ENCODE measurements around the gene SLC25A19. TPM values are rescaled to one million over a fixed set of nuclear protein-coding genes. Genes with fewer than 3 reads are reported as not detected.
"Not testable (repeated sequence)": the region's sequence is repeated elsewhere in the genome, so short reads cannot be mapped to it uniquely, and the experiment has no call there.

The SLC25A19 gene
- total RNA-seq, 1 experiment from 2014 or later, result 8.7 TPM

DNA sequence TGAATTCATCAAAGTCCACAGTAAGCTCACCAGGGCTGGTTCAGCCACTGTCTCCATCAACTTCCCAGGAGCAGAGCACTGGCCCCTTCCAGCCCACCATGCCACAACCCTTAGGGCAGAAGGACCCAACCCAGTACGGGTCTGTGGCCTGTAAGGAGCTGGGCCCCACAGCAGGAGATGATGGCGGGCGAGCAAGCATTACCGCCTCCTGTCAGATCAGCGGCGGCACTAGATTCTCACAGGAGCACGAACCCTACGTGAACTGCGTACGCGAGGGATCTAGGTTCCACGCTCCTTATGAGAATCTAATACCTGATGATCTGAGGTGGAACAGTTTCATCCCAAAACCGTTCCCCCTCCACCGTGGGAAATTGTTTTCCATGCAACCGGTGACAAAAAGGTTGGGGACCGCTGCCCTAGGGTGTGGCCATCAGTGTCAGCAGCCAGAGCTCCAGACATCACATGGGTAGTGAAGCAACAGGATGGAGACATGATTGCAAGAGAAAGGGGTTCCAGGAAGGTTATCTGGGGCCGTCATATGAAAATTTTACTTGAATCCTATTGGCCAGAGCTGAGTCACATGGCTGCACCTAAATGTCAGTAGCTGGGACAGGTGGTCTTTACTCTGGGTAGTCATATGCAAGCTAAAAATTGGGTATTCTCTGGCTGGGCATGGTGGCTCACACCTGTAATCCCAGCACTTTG, 12.4 kb upstream of the SLC25A19 start:
- no peak for DNase-seq (ENCODE audit: low read depth)

DNA sequence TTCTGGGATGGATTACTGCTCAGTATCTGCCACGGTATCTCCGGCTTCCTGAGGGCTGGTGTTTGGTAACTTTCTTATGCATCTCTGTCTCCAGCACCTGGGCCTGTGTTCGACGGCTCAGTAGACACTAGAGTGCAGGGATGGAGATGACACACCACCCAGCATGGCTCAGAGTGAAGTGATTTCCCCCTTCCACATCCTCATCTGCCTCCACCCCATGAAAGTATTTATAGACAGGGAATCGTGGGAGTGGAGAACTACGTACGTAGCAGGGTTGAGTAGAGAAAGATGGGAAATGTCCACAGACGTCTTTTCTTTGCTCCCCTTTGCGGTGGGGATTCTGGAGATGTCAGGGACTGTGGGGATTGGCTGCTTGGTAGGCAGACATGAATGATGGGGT, 11.8 kb upstream of the SLC25A19 start:
- DNase-seq (ENCODE audit: low read depth), result no peak

DNA sequence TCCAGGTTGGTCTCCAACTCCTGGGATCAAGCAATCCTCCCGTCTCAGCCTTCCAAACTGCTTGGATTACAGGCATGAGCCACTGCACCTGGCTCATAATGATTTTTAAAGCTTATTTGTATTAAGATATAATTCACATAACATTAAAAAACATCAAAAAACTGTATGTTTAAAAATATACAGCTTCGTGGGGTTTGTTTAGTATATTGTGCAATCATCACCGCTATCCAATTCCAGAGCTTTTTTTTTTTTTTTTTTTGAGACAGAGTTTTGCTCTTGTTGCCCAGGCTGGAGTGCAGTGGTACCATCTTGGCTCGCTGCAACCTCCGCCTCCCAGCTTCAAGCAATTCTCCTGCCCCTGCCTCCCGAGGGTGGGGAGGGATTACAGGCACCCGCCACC, 11.0 kb upstream of the SLC25A19 start:
- DNase-seq (ENCODE audit: low read depth), result no peak

DNA sequence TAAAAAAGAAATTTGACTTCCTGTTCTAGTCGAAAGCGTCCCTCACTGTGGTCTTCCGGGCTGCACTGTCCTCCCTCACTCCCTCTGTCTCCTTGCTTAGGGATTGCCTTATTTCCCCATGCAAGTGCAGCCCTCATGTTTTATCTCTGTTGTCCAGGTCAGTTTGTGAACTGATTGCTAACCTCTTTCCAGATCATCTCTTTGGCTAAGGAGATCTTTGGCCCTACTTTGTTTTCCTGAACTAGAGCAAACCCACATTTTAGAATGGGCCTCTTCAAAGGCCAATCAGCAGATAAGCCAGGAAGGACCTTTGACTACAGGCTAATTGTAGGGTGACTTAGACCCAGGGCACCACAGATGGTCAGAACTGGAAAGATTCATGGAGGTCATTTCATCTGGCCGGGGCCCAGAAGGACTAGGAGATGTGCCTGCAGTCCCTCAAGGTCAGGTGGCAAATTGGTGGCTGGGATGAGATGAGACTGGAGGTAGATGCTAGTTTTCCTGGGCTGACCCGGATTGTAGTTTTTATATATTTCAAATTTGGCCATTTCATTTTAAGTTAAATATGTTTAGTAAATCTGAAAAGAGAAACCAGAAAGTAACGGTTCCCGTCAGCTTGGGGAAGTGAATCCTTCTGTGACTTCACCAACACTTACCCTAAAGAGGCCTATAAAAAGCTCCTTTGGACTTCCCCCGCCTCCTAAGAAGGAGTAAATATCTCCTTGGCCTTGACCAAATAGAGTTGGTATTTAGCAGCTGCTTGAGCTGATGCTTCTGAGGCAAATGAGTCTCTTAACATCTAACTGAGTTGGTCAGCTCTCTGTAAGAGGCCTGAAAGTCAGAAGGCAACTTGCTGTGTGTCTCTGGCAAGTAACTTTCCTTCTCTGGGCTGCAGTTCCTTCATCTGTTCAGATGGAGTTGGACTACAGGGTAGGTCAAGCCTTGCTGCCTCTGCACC, 6.2 kb upstream of the SLC25A19 start:
- DNase-seq (ENCODE audit: low read depth), result no peak

DNA sequence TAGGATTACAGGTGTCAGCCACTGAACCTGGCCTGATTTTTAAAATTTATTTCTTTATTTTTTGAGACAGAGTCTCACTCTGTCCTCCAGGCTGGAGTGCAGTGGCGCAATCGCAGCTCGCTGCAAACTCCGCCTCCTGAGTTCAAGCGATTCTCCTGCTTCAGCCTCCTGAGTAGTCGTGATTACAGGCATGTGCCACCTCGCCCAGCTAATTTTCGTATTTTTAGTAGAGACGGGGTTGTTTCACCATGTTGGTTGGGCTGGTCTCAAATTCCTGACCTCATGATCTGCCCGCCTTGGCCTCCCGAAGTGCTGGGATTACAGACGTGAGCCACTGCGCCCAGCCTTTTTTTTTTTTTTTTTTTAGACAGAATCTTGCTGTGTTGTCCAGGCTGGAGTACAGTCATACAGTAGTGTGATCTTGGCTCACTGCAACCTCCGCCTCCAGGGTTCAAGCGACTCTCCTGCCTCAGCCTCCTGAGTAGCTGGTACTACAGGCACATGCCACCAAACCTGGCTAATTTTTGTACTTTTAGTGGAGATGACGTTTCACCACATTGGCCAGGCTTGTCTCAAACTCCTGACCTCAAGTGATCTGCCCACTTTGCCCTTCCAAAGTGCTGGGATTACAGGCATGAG, 3.7 kb upstream of the SLC25A19 start:
- not testable (repeated sequence) for DNase-seq (ENCODE audit: low read depth)

DNA sequence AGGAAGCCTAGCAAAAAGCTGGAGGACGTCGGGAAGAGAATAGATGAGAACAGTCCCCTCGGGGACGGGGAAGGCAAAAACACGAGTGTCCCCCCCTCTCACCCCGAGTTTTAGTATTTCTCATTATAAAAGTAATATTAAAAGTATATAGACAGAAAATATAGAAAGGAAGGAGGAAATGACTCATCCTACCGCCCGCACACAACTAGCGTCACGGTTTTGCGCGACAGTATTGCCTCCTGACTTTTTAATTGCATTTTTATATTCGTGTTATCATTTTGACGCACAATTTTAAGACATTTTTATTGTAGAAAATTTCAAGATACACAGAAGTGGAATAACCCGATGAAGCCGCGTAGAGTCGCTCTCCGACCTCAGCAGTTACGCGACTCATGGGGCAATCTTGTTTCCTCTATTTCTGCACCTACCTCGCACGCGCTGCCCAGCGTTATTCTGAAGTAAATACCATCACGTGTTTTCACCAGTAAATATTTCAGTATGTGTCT, 652 bp upstream of the SLC25A19 start:
- peak; percentile 70 for DNase-seq (ENCODE audit: low read depth)

DNA sequence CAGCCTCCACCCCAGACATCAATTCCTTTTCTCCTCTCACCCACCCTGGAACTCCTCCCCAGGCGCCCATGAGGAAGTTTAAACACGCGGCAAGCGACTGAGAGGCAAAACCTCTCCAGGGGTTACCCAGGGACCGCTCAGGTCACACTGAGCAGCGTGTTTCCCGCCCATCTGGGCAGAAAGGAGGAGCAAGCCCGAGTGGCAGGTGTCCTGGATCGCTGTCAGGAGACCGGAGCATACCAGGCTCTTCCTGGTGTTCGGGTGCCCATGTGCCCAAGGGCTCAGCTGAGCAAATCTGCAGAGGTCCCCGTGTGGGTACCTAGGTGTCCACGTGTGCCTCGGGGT, 491 bp downstream of the SLC25A19 start:
- DNase-seq (ENCODE audit: low read depth), result no peak

DNA sequence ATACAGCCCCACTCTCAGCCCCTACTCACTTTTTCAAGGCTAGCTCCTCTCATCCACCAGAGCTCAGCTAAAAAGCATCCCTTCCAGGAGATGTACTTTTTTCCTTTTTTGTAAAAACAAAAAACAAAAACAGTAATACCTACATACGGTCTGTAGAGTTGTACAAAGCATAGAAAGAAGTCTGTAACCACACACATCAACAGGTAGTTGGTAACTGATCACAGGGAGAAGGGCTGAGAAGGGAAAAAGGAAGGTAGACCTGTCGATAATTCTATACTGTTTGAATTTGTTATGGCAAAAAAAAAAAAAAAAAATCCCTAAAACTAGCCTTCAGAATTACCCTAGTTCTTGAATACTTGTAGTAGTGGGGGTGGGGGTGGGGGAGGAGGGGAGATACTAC, 874 bp downstream of the SLC25A19 start:
- no peak for DNase-seq (ENCODE audit: low read depth)

DNA sequence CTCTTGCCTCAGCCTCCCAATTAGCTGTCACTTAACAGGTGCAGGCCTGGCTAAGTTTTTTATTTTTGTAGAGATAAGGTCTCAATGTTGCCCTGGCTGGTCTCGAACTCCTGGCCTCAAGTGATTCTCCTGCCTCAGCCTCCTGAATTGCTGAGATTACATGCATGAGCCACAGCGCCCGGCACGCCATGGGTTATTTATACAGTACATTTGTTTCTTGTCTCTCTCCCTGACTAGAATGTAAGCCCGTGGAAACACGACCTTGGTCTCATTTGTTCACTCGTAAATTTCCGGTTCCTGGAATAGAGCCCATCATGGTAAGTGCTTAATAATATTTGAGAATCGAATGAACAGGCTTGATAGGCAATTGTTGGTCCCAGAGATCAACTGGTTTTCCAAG, 2.0 kb downstream of the SLC25A19 start:
- DNase-seq (ENCODE audit: low read depth), result no peak

DNA sequence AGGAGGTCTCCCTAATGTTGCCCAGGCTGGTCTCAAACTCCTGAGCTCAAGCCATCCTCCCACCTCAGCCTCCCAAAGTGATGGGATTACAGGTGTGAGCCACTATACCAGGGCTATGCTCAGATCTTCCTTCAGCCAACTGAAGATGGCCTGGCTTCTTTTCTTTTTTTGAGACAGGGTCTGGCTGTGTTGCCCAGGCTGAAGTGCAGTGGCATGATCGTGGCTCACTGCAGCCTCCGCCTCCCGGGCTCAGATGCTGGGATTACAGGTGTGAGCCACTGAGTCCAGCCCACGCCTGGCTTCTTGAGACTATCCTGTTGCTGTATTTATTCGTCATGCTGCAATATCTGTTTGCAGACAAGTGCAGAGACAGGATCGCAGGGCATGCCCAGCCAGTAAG, 4.1 kb downstream of the SLC25A19 start:
- no peak for DNase-seq (ENCODE audit: low read depth)

DNA sequence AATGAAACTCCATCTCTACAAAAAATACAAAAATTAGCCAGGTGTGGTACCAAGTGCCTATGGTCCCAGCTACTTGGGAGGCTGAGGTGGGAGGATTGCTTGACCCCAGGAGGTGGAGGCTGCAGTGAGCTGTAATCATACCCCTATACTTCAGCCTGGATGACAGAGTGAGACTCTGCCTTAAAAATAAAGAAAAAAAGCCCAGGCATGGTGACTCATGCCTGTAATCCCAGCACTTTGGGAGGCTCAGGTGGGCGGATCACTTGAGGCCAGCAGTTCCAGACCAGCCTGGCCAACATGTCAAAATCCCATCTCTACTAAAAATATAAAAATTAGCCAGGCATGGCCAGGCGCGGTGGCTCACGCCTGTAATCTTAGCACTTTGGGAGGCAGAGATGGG, 9.0 kb downstream of the SLC25A19 start:
- DNase-seq (ENCODE audit: low read depth), result not testable (repeated sequence)

DNA sequence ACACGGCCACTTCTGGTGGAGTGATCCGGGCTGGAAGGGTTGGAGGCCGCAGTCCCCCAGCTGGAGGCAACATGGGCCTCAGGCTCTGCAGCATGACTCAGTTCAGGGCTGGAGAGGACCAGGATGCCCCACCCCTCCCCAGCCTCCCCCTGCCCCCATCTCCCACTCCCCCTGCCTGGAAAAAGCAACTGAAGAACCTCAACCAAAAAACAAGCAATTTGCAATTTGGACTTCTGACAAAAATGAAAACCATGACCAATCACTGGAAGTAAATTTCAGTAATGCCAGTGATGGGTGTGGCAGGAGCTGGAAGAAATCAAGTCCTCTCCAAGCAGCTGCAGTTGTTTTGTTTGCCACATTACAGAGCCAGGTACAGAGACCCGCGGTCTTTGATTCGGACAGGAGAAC, 11.6 kb downstream of the SLC25A19 start:
- DNase-seq (ENCODE audit: low read depth), result peak; percentile 38

DNA sequence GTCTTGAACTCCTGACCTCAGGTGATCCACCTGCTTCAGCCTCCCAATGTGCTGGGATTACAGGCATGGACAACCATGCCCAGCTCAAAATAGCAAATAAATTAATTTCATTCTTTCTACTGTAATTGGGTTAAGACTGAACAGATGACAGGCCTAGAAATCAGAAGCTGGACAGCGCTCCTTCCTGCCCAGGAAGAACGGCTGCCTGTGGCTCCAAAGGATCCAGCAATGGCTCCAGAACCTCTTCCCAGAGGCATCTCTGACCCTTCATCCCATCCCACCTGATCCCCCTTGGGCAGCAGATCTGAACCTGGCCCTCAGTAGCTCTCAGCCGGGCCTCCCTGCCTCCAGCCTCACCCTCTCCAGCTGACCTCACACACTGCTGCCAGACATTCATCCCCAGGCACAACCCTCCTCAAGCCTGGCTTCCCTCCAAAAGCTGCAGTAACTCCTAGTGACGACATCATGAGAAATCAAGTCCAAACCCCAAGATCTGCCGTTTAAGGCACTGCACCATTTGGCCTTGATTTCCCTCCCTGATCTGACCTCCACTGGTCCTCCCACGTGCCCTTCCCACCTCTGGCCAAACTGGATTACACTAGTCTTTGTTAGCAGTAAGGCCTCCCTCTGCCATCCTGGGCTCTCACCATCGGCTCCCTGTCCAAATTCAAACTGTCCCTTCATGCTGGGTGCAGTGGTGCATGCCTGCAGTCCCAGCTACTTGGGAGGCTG, 15.1 kb downstream of the SLC25A19 start:
- DNase-seq (ENCODE audit: low read depth), result peak; percentile 50

DNA sequence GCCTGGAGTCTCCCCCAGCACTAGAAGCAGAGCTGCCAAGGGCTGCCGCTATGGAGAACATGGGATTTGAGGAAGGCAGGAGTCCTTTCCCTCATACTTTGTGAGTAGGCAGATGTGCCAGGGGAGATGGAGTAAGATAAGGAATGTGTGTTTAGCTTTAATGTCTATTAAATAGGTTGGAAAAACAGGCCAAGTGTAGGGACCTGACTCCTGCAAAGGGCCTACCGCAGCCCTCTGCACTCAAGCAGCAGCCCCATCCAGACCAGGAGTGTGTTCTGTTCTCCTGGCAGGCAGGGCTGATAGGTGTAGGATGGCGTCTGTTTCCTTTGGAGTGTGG, 16.4 kb downstream of the SLC25A19 start:
- no peak for DNase-seq (ENCODE audit: low read depth)

DNA sequence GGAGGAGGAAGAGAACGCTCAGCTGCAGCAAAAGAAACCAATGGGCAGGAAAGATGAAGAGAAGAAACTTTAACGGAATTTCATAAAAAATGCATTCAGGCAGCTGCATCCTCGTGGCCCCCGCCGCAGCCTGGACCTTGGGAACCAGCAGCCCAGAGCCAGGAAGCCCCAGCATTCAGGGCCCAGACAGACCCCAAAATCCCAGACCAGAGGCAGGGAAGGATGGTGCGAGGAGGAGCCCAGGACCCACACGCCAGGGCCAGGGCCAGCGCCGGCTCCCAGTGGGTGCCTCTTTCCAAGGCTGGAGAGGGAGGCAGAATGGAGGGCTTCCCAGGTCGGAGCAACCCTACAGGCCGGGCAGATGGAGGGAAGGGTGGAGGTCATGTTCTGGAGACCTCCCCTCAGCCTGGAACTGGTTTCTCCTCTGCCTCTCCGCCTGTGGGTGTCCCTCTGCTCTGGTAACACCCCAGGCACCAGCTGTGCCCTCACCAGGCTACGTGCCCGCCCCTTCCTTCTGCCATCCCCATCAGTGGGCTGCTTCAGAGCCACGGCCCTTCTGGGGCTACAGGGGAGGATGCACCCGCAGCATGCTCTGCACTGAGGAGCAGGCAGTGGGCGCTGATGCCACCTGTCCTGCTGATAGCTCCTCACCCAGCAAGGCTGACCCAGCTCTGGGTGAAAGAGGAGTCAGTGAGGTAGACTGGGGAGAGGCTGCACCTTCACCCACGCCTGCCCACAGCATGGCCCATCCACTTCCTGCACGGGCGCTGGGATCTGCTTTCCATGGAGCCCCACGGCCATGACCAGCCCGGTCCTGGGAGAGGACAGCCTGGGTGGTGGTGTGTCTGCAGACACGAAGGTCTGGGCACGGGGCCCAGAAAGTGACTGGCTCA, 17.0 kb downstream of the SLC25A19 start:
- no peak for DNase-seq (ENCODE audit: low read depth)

DNA sequence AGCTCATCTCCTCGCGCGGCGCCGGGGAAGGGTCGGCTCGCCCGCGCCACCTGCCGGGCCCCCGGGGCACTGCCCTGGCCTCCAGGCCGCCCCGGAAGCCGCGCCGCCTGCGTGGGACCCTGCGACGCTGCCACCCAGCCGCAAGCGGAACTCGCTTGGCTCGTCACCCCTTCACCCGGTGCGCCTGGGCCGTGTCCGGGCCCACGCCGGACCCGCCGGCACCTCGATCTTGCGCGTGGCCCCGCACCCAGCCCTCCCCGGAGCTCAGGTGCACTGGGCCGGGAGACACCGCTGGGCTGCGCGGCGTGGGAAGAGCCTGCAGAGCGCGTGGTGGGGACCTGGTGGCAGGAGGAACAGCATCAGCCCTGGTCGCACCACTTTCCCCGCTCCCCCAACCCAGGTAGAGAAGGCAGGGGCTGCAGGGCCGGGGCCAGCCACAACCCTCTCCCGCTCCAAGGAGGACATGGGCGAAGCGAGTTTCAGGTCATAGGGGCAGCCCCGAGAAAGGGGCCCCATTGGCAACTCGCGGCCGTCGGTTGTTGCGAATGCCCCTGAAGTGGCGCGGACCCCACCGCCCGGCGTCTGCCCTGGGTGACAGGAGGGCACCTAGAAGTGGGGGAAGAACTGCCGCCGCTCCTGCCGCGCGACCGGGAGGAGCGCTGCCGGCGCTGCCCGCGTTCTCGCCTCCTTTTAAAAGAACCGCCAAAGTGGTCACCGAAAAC, 17.8 kb downstream of the SLC25A19 start:
- DNase-seq (ENCODE audit: low read depth), result peak; percentile 61

DNA sequence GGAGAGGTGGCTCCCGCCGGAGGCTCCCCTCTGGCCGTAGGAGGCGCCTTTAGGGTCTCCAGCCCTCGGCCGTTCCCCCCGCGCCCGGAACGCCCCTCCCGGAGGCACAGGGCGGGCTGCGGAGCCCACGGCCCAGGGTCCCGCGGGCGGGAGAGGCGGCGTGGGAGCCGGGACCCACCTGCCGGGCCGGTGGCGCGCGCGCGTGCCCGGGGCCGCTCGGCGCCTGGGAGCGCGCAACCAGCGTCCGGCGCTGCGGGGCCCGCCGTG, 18.3 kb downstream of the SLC25A19 start, which contains the start of gene MIF4GD:
TSS of gene MIF4GD (minus strand) at position 266 of the 267 bp plus-strand sequence. CDS start 1,036 bp downstream, outside the sequence.
- DNase-seq (ENCODE audit: low read depth), result no peak

DNA sequence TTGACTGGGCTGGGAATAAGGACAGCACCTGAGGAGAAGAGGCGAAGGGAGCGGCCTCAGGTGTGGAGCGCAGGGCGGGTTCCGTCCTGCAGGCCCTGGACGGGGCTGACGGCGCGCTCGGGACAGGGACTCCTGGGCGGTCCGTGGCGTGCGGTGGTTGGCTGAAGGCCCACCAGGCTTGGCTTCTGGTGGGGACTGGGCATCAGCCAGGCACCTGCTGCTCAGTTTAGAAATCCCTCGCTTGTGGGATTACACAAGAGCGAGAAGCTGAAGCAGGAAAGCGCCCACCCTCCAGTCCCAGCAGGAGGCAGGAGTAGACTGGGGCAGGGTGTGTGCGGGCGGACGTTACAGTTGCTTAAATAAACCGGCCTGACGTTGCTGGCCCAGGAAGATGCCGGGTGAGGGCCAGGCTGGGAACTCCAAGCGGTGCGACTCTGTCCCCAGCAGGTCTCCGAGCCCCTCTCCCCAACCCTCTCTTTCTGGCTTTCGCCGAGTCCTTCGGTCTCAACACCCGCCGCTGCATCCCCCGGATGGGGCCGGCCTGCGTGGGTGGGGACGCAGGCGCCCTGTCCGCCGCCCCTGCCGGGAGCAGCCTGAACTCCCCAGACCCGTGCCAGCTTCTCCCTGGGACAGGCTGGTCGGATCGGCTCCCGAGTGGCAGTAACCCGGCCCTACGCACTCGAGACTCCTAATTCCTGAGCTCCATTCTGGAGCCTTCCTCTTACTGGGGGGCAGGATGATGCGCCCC, 18.8 kb downstream of the SLC25A19 start:
- peak; percentile 64 for DNase-seq (ENCODE audit: low read depth)

DNA sequence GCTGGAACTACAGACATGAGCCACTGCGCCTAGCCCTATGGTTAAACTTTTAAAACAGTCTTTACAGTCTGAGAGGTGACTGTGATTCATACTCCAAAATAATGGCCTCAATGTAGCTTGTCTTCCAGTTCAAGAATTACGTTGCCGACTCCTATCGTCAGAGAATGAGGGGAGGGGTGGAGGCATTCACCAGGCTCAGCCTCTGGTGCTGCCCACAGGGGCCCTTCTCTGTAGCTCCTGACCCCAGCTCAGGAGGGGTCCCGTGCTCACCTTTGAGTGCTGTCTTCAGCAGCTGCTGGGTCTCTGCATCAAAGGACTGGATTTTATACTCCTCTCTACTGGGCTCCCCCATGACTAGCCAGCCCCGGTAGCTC, 19.4 kb downstream of the SLC25A19 start:
- DNase-seq (ENCODE audit: low read depth), result no peak
